HUES64 (cell line): ENCODE results near the gene LYRM1.

ENCODE experiments used
- H3K27ac ChIP-seq: 2 replicates; pipeline ENCODE4 v1.7.0; 2013; ENCODE audit warnings: low read depth, low read length, inconsistent platforms
- H3K27me3 ChIP-seq: 2 replicates; pipeline ENCODE4 v1.6.1; 2013; ENCODE audit warnings: mild to moderate bottlenecking, low read length; ENCODE audit not compliant: insufficient read depth
- H3K36me3 ChIP-seq: 2 replicates; pipeline ENCODE4 v1.6.1; 2013; ENCODE audit warnings: mild to moderate bottlenecking, low read length; ENCODE audit not compliant: insufficient read depth
- H3K4me1 ChIP-seq: 2 replicates; pipeline ENCODE4 v1.6.1; 2013; ENCODE audit warnings: mild to moderate bottlenecking, low read length, moderate library complexity; ENCODE audit not compliant: insufficient read depth
- H3K4me3 ChIP-seq: 2 replicates; pipeline ENCODE4 v1.5.1; 2013; ENCODE audit warnings: mild to moderate bottlenecking, low read length, moderate library complexity
- H3K9ac ChIP-seq: 2 replicates; pipeline ENCODE4 v1.6.1; 2013; ENCODE audit warnings: mild to moderate bottlenecking, low read depth, low read length
- H3K9me3 ChIP-seq: 2 replicates; pipeline ENCODE4 v1.6.1; 2013; ENCODE audit warnings: low read depth, low read length; ENCODE audit not compliant: insufficient read depth
- WGBS: fragments of 150-250, 120-280 bp; methylation state at CpG from one replicate; pipeline ENCODE4 v1.1.7; 2013; ENCODE audit warnings: missing lambda C conversion rate; 5-methylcytosine and 5-hydroxymethylcytosine counted together

Gene LYRM1

GRCh38 chr16:20903899-20904506 lies 3.4 kb downstream of the LYRM1 start:
- WGBS = 70% methylated on average over 4 of the region's 5 CpGs
- Histone ChIP-seq H3K9ac (no peak overlapping the region), H3K4me1 (peaks cover 10% of the 10 kb centered on the region), H3K9me3 (no peaks in the 10 kb centered on the region), H3K4me3 (no peak overlapping the region), H3K27me3 (no peaks in the 10 kb centered on the region), H3K36me3 (peaks cover 6% of the 10 kb centered on the region; the same call in 1 of the 2 replicates), H3K27ac (no peak overlapping the region)

GRCh38 chr16:20904507-20905081 lies 4.0 kb downstream of the LYRM1 start:
- Histone ChIP-seq H3K9ac (no peak overlapping the region), H3K4me3 (no peak overlapping the region), H3K27ac (no peak overlapping the region), H3K36me3 (peaks cover 6% of the 10 kb centered on the region; the same call in 1 of the 2 replicates), H3K4me1 (peaks cover 6% of the 10 kb centered on the region), H3K9me3 (no peaks in the 10 kb centered on the region), H3K27me3 (no peaks in the 10 kb centered on the region)
- 80% methylated on average over 2 of the region's 3 CpGs for WGBS

- Histone ChIP-seq H3K27ac (no peak overlapping the region), H3K27me3 (no peaks in the 10 kb centered on the region), H3K4me1 (peaks cover 6% of the 10 kb centered on the region), H3K9ac (no peak overlapping the region), H3K4me3 (no peak overlapping the region), H3K9me3 (no peaks in the 10 kb centered on the region), H3K36me3 (peaks cover 6% of the 10 kb centered on the region; the same call in 1 of the 2 replicates)
- WGBS = 94% methylated on average over 2 of the region's 3 CpGs
These were observed 5.0 kb downstream of the LYRM1 start for GRCh38 chr16:20905576-20905975.

- WGBS = 95% methylated on average over 4 of the region's 4 CpGs
- Histone ChIP-seq H3K27ac (no peak overlapping the region), H3K27me3 (no peaks in the 10 kb centered on the region), H3K9ac (no peak overlapping the region), H3K9me3 (no peaks in the 10 kb centered on the region), H3K36me3 (peaks cover 6% of the 10 kb centered on the region; the same call in 1 of the 2 replicates), H3K4me1 (peaks cover 6% of the 10 kb centered on the region), H3K4me3 (no peak overlapping the region)
These were observed 6.0 kb downstream of the LYRM1 start for GRCh38 chr16:20906341-20907255.

- Histone ChIP-seq H3K27me3 (no peaks in the 10 kb centered on the region), H3K36me3 (no peaks in the 10 kb centered on the region), H3K9ac (no peak overlapping the region), H3K9me3 (no peaks in the 10 kb centered on the region), H3K27ac (no peak overlapping the region), H3K4me3 (no peak overlapping the region), H3K4me1 (peaks cover 5% of the 10 kb centered on the region; the same call in 1 of the 2 replicates)
- WGBS = 100% methylated on average over 1 of the region's 2 CpGs
These were observed 10.3 kb downstream of the LYRM1 start for GRCh38 chr16:20910781-20911321.

GRCh38 chr16:20911361-20911760 lies 10.8 kb downstream of the LYRM1 start:
- H3K4me1 ChIP-seq = peaks cover 5% of the 10 kb centered on the region; the same call in 1 of the 2 replicates
- no peak overlapping the region for H3K9ac ChIP-seq
- no peaks in the 10 kb centered on the region for H3K36me3 ChIP-seq
- no peak overlapping the region for H3K4me3 ChIP-seq
- WGBS = 85% methylated on average over 1 of the region's 1 CpG
- H3K27me3 ChIP-seq = no peaks in the 10 kb centered on the region
- H3K9me3 ChIP-seq = no peaks in the 10 kb centered on the region
- H3K27ac ChIP-seq = no peak overlapping the region

- Histone ChIP-seq H3K9me3 (no peaks in the 10 kb centered on the region), H3K36me3 (peaks cover 4% of the 10 kb centered on the region; the same call in 1 of the 2 replicates), H3K27me3 (no peaks in the 10 kb centered on the region), H3K9ac (no peak overlapping the region), H3K27ac (no peak overlapping the region), H3K4me1 (peaks cover 14% of the 10 kb centered on the region; the same call in 1 of the 2 replicates), H3K4me3 (no peak overlapping the region)
- 89% methylated on average over 10 of the region's 10 CpGs for WGBS
These were observed 15.7 kb downstream of the LYRM1 start for GRCh38 chr16:20916289-20916688.

- H3K36me3 ChIP-seq = peaks cover 4% of the 10 kb centered on the region; the same call in 1 of the 2 replicates
- no peaks in the 10 kb centered on the region for H3K9me3 ChIP-seq
- H3K4me3 ChIP-seq = no peak overlapping the region
- no peak overlapping the region for H3K9ac ChIP-seq
- no peak overlapping the region for H3K27ac ChIP-seq
- WGBS = 88% methylated on average over 4 of the region's 4 CpGs
- H3K27me3 ChIP-seq = no peaks in the 10 kb centered on the region
- H3K4me1 ChIP-seq = peaks cover 14% of the 10 kb centered on the region; the same call in 1 of the 2 replicates
These were observed 16.4 kb downstream of the LYRM1 start for GRCh38 chr16:20916942-20917341.

- no peak overlapping the region for H3K27ac ChIP-seq
- H3K27me3 ChIP-seq = no peaks in the 10 kb centered on the region
- no peaks in the 10 kb centered on the region for H3K9me3 ChIP-seq
- no peak overlapping the region for H3K9ac ChIP-seq
- 84% methylated on average over 4 of the region's 4 CpGs for WGBS
- peaks cover 4% of the 10 kb centered on the region; the same call in 1 of the 2 replicates for H3K36me3 ChIP-seq
- peaks cover 9% of the 10 kb centered on the region; the same call in 1 of the 2 replicates for H3K4me1 ChIP-seq
- no peak overlapping the region for H3K4me3 ChIP-seq
These were observed 18.1 kb downstream of the LYRM1 start for GRCh38 chr16:20918486-20919239.

- Histone ChIP-seq H3K9me3 (no peaks in the 10 kb centered on the region), H3K27ac (no peak overlapping the region), H3K27me3 (no peaks in the 10 kb centered on the region), H3K4me3 (no peak overlapping the region), H3K36me3 (peaks cover 9% of the 10 kb centered on the region; the same call in 1 of the 2 replicates), H3K9ac (no peak overlapping the region), H3K4me1 (peaks cover 9% of the 10 kb centered on the region; the same call in 1 of the 2 replicates)
- WGBS = over 99% methylated on average over 5 of the region's 5 CpGs
These were observed 19.5 kb downstream of the LYRM1 start for GRCh38 chr16:20920091-20920490.
